GM19240 (cell line): ENCODE results near the gene SUN2.
"Not testable (repeated sequence)": the region's sequence is repeated elsewhere in the genome, so short reads cannot be mapped to it uniquely, and the experiment has no call there.

Experiments
- DNase-seq: peaks from one replicate; pipeline ENCODE4 v3.0.0; 2011; ENCODE audit warnings: low spot score; ENCODE audit not compliant: insufficient read length

SUN2 gene, protein sequence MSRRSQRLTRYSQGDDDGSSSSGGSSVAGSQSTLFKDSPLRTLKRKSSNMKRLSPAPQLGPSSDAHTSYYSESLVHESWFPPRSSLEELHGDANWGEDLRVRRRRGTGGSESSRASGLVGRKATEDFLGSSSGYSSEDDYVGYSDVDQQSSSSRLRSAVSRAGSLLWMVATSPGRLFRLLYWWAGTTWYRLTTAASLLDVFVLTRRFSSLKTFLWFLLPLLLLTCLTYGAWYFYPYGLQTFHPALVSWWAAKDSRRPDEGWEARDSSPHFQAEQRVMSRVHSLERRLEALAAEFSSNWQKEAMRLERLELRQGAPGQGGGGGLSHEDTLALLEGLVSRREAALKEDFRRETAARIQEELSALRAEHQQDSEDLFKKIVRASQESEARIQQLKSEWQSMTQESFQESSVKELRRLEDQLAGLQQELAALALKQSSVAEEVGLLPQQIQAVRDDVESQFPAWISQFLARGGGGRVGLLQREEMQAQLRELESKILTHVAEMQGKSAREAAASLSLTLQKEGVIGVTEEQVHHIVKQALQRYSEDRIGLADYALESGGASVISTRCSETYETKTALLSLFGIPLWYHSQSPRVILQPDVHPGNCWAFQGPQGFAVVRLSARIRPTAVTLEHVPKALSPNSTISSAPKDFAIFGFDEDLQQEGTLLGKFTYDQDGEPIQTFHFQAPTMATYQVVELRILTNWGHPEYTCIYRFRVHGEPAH

DNA sequence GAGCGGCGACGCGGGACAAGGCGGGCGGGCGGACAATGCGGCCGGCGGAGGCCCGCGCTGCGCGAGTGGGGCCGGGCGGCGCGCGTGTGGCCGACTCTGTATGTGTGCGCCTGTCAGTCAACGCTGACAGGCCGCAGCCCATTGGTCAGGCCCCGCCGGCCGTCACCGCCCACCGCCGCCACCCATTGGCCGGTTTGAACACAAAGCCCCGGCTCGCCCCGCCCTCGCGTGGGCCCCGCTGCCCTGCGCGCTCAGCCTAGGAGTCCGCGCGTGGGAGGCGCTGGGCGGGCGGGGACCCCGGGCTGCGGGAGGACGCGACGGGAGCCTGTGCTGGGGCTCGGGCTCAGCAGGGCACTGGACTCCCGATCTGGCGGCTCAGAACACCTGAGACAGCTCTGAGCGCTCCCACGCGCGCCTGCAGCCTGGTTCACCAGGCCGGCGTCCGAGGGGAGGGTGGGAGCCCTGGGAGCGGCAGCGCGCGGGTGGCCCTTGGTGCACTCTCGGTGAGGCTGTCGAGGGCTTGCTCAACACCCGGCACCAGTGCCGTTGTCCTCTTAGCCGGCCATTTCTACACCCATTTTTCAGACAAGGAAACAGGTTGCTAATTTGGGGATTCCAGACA is at the start of gene SUN2:
Gene SUN2, minus strand, starts transcription at position 88 of the 622 bp plus-strand sequence. CDS start 3,370 bp downstream, outside the sequence.
- peak; percentile 96 for DNase-seq

DNA sequence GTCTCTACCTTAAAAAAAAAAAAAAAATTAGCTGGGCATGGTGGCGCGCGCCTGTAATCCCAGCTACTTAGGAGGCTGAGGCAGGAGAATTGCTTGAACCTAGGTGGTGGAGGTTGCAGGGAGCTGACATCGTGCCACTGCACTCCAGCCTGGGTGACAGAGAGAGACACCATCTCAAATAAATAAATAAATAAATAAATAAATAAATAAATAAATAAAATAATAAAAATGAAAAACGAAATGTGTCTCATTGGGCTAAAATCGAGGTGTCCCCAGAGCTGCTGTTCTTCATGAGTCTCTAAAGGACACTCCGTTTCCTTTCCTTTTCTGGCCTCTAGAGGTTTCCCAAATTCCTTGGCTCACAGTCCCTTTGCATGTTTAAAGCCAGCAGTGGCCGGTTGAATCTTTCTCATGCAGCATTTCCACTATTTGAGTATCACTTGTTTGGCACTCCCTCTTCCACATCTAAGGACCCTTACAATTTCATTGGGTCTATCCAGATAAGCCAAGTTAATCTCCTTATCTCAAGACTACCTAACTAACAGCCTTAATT is 49.3 kb upstream of the SUN2 start:
- DNase-seq: not testable (repeated sequence)

DNA sequence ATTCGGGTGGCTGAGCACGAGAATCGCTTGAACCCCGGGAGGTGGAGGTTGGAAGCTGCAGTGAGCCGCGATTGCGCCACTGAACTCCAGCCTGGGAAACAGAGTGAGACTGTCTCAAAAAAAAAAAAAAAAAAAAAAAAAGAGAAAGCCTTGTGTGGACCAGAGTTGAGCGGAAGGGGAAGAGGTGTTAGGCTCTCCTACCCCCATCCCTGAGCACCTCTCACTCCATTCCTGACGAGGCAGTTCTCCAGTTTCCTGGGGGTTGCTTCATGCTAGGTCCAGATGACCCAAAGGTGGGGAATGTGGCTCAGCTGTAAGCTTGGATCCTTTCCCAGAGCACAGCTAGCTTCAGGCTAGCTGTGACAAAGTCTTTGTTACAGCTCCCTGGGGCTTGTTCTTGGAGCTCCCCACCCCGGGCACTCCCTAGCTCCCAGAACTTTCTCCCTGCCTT is 46.9 kb upstream of the SUN2 start:
- DNase-seq: no peak

DNA sequence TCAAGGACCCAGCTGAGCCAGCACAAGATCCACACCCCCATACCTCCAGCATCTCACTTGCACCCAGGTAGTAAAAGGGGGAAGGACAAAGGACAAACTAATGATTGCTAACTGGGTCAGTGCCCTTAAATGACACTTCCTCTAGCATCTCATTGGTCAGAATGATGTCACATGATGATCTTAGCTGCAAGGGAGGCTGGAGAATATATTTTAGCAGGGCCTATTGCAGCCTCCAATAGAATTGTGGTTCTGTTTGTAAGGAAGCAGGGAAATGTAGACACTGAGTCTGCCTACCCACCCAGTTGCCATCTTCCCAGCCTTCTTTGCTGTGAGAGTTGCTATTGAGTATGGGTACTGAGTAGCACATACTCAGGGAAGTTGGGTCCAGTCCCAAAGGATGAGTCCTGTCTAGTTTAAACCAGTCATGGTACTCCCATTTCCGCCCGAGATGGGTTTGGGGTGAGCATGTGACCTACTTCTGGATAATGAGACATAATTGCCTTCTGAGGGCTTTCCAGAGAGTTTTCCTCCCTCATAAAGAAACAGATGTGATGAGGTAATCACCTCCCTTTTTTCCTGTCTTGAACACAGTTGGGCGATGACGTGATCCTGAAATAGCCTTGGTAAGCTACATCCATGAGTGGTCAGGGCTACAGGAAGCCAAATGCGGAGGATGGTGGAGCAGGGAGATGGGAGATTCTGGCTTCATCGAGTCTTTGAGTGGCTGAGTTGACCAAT is 43.6 kb upstream of the SUN2 start:
- no peak for DNase-seq

DNA sequence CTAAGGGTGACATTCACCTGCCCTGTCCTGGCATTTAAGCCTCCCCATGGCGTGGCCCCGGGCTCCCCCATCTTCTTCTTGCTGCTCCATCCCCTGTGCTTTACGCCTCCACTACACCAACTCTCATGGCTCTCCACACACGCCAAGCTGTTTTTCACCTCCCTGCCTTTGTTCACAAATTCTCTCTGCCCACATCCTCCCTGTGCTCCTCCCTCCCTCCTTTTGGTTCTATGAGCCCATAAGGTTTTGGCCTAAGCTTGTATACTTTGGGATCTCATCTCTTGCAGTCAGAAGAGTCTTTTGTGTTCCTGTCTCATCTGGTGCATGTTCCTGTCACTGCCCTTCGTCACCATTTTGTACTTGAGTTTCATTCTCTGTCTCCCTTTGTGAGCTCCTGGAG is 42.7 kb upstream of the SUN2 start:
- no peak for DNase-seq

DNA sequence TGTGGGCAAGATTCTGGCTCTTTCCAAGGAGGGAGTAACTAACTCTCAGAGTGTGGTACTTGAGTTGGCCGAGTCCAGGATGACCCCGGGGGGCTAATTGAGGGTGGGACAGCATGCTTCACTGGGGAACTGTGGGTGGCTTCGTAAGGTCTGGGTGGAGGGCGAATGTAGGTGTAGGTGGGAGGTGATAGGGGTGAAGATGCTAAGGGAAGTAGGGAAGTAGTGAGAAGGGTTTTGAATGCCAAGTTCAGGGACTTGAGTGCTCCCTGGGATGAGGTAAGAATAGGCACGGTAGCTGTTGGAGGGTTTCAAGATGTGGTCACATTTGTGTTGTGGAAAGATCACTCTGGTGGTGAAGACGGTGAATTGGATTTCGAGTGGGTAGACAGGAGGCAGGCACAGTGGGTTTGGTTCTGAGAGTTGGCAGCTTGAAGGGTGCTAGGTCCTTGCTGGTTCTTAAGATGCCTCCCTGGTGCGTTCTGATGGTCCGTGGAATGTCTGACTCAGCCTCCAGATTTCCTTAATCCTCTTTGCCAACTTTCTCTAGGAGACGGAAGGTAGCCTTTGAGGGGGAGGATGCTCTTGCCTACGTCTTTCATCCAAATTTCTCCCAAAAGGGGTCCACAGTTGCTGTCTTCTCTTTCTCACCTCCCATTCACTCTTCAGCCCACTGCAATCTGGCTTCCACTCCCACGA is 40.6 kb upstream of the SUN2 start:
- DNase-seq: no peak

DNA sequence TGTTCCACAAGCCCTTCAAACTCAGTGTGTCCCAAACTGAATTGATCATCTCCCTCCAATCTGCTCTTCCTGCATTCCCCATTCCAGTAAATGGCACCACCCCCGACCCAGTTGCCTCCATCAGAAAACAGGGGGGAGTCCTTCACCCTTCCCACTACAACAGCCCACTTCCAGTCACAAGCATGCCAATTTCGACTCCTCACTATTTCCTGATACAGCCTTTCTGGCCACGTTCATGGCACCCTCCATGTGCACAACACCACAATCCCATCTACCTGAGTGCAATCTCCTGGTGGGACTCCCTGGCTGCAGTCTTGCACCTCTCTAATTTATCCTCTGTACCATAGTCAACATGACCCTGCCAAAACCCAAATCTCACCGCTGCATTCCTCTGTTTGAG is 39.8 kb upstream of the SUN2 start:
- DNase-seq: no peak

DNA sequence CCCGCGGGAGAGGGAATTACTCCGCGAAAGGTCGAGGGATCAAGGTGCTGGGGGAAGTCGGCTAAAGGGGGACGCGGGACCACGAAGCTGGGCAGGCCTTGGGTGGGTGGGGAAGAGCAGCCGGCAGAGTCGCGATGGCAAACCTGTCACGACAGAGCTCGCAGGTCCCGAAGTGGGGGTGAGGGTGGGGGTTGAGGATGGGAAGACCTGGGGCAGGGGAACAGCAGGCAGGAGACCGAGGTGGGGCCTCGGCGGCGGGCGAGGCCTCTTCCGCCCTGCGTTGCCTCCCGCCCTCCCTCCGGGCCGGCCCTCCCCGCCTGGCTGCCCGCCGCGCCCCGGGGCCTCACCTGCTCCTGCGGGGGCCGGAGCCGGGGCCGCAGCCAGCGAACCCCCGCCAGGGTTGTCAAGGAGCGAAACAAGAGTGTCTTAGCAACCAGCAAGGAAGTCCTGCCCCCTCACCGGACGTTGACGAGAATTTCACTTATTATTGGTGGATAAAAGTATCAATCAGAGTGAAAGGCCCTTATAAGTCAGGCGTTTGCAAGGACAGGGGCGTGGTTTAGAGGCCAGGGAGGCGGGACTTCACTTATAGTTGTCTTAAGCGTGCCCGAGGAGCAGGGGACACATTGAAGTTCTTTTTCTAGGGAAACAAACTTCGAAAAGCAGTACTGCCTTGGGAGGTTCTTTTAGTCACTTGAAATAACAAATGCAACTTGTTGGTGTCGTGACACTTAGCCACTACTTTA is 38.1 kb upstream of the SUN2 start, which contains the start of gene DNAL4:
Gene DNAL4, minus strand, starts transcription at position 423 of the 746 bp plus-strand sequence. CDS start 11,412 bp downstream, outside the sequence.
- DNase-seq: peak; percentile 95

DNA sequence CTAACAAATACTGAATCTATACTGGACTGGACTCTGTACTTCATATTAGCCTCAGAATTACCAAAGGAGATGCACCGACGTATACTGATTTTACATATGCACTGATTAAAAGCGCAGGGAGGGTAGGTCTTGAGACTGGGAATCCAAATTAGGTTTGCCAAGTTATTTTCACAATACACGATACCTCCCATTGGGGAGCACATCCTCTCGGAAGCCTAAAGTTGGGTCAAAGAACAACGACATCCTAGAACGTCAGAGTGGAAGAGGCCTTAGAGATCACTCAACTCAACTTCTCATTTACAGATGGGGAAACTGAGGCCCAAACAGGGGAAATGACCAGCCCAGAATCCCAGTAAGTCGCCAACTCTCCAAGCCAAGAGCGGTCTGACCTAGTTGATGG is 37.5 kb upstream of the SUN2 start:
- DNase-seq: no peak

DNA sequence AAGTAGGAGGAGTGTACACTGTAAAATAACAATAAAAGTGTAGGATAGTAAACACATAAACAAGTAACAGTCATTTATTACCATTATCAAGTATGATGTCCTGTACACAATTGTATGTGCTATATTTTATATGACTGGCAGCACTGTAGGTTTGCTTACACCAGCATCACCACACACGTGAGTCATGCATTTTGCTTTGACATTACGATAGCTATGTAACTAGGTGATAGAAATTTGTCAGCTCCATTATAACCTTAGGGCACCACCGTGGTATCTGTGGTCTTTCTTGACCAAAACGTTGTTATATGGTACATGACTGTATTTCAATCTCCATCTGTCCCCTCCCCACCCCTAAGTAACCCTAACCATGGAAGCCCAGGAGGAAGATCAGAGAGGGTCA is 37.0 kb upstream of the SUN2 start:
- no peak for DNase-seq

DNA sequence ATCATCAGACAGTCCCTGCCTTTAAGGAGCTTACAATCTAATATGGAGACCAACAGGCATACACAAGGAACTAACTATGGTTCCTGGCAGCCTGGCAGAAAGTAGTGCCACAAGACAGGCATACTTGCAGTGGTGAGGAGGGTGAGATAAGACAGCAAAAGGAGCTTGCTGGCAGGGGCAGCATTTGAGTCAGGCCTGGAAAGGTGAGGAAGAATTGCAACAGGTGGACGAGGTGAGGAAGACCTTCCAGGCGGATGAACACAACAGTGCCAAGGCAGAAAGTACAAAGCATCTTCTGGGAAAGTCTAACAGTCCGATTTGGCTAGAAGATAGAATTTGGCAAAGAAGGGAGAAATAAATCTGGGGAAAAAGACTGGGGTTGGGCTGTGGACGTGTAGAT is 33.8 kb upstream of the SUN2 start:
- DNase-seq: no peak

DNA sequence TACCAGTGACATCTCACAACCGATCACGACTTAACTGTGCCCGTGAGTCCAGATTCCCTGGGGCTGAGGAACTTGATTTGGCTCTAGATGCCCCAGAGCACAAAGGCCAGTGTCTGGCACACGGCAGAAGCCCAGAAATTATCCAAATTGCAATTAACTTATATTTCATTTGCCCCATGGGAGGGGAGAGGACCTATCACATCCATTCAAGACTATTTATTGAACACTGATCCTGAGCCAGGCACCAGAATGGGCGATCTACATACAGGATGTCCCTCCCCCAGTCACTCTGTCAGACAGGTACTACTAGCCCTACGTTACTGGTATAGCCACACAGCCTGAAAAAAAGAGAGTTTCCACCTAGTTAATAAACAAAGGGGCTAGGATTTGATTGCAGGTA is 33.0 kb upstream of the SUN2 start:
- no peak for DNase-seq

DNA sequence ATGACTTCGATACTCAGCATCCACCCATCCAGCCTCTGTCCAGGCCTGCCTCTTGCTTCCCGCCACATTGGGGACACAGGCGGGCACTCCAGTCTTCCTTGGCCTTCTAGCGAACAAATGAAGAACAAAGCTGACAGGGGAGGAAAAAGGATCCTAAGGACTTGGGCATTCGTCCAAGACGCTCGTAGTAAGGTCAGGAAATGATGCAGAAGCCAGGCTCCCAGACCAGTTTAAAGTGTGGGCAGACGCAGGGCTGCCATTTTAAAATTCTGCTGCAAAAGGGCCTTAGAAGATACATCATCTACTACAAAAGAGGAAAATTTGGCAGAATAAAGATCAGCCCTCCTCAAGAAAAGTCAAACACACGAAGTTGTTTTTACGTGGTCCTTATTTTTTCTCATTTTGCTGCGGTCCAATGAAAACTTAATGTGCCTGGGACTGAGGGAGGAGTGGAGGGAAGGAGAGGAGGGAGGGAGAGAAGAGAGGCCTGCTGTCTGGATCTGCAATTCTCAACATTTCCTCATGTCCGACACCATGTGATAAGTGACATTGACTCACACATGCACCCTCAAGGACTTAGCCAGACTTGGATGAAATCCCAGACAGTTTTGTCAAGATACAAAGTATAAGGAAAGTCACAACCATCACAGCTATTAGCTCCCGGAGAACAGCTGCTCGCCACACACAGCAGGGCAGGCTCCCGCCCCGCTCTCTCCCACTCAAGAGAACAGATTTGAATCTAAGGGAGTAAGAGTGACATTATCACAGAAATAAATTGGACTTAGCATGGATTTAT is 32.4 kb upstream of the SUN2 start:
- no peak for DNase-seq

DNA sequence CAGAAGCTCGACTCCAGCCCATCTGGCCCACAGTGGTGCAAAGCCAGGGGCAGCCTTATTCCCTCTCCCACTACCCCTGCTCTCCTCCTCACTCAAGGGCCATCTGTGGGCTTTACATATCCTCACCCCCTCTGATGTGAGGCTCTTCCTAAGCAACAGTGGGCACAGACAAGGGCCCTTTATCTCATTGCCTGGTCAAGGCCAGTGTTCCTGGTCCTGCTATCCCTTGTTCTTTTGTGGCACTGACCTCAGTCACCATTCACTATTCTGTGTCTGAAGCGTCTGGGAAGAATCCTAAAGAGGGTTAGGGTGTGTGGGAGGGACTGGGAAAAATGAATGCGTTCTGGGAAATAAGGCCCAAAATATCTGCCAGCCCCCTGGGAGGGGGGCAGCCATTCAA is 30.8 kb upstream of the SUN2 start:
- no peak for DNase-seq

DNA sequence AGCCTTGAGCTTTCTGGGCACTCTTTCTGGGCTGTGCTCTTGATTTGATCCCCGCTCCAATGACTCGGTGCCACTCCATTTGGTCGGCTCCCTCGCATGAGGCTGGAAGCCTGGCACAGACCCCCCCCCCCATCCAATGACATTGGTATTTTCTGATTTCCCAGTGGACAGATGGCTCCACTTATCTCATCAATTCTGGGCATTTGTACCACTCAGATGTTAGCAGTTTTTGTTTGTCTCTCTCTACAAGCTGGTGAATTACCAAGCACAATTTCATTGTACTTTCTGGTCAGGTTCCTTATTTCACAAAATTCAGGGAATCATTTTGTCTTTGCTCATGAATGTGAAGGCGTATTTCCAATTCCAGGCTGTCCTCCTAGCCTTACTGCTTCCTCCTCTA is 29.1 kb upstream of the SUN2 start:
- no peak for DNase-seq

DNA sequence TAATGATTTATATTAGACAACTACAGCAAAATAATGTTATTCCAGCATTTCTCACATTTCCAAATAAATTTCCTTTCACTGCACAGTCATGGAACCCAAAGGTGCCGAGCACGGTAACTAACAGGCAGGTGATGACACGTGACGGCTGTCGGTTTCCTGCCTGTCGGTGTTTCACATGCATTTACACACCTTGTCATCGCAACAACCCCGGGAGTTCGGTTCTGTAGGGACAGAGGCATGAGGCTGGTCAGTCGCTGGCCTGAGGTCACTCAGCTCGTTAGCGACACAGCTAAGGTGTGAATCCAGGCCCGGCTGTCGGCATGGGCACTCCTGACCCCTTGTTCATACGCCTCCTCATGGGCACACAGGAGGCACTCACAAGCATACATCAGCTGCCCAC is 28.2 kb upstream of the SUN2 start:
- DNase-seq: no peak

DNA sequence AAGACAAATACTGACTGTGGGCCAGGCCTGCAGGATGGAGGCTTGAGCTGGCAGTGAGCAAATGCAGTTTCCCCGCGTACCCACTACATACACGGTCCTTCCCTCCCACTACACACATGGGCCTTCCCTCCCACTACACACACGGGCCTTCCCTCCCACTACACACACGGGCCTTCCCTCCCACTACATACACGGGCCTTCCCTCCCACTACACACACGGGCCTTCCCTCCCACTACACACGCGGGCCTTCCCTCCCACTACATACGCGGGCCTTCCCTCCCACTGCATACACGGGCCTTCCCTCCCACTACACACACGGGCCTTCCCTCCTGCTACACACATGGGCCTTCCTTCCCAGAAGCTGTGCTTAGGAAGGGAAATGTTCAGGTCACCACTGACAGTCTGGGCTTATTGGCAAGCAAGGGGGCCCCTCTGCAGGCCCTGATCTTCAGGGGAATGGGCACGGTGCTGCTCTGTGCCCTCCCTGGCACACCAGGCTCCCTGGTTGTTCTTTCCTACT is 27.4 kb upstream of the SUN2 start:
- DNase-seq: no peak

DNA sequence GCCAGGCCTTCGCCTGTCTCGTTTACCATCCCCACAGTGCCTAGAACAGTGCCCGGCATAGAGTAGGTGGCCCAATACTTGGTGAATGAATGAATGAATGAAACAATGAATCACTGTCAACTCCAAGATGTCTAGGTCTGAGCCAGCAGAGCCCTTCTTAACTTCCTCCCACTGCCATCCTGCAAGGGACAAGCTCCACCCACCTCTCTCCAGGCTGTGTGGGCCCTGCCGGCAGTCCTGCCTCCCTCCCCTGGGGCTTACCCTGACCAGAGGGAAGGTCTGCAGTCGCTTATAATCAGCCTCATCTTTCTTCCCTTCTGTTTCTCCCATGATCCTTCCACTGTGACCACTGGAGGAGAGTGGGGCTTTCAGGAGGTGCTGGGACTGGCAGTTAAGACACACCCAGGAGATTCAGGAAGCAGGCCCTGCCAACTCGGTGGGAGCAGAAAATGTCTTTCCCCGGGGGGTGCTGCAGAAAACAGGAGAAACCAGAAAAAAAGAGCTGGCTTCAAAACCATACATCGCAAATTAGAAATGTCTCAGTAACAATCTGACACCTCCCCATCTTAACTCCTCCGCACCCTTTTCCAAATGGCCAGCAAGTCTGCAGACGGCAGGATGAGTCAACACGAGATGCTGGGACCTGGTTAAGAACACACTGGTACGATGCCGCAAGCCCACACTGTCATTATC is 26.8 kb upstream of the SUN2 start:
- DNase-seq: no peak
